ENCODE results near the gene ZNF507.

Gene ZNF507

GRCh38 chr19:32352241-32352630 lies 6.8 kb downstream of the ZNF507 start:
- H3K36me3 Mint-ChIP-seq: peaks cover 99% of the 10 kb centered on the region
- no peak for ATAC-seq
- H3K9me3 Mint-ChIP-seq: no peaks in the 10 kb centered on the region
- DNase-seq (ENCODE audit: low spot score in 2 of 2): no peak
- H3K27ac Mint-ChIP-seq: peak overlapping the region; percentile 50
- H3K4me3 Mint-ChIP-seq: no peak overlapping the region
- H3K4me1 Mint-ChIP-seq: peaks cover 68% of the 10 kb centered on the region

- no peak for DNase-seq (ENCODE audit: low spot score in 2 of 2)
- Mint-ChIP-seq H3K27ac (no peak overlapping the region), H3K4me3 (no peak overlapping the region), H3K4me1 (peaks cover 59% of the 10 kb centered on the region), H3K36me3 (peaks cover 99% of the 10 kb centered on the region), H3K9me3 (no peaks in the 10 kb centered on the region)
- no peak for ATAC-seq
Measured at GRCh38 chr19:32354345-32354744, 8.9 kb downstream of the ZNF507 start.

- Mint-ChIP-seq H3K4me3 (no peak overlapping the region), H3K27ac (peak overlapping the region; percentile 37), H3K4me1 (peaks cover 49% of the 10 kb centered on the region), H3K36me3 (peaks cover 99% of the 10 kb centered on the region), H3K9me3 (no peaks in the 10 kb centered on the region)
- ATAC-seq: no peak
- no peak for DNase-seq (ENCODE audit: low spot score in 2 of 2)
Measured at GRCh38 chr19:32355309-32355708, 9.9 kb downstream of the ZNF507 start.

GRCh38 chr19:32357720-32358119 lies 12.3 kb downstream of the ZNF507 start:
- no peak for DNase-seq (ENCODE audit: low spot score in 2 of 2)
- no peak for ATAC-seq
- Mint-ChIP-seq H3K36me3 (peaks cover 99% of the 10 kb centered on the region), H3K27ac (no peak overlapping the region), H3K4me3 (no peak overlapping the region), H3K4me1 (peaks cover 35% of the 10 kb centered on the region), H3K9me3 (no peaks in the 10 kb centered on the region)

GRCh38 chr19:32358321-32358720 lies 12.9 kb downstream of the ZNF507 start:
- H3K4me3 Mint-ChIP-seq: no peak overlapping the region
- no peak overlapping the region for H3K27ac Mint-ChIP-seq
- ATAC-seq (no peak), DNase-seq (ENCODE audit: low spot score in 2 of 2) (no peak)
- H3K36me3 Mint-ChIP-seq: peaks cover 99% of the 10 kb centered on the region
- H3K4me1 Mint-ChIP-seq: peaks cover 38% of the 10 kb centered on the region
- no peaks in the 10 kb centered on the region for H3K9me3 Mint-ChIP-seq

GRCh38 chr19:32359581-32359980 lies 14.2 kb downstream of the ZNF507 start:
- H3K27ac Mint-ChIP-seq: no peak overlapping the region
- H3K9me3 Mint-ChIP-seq: no peaks in the 10 kb centered on the region
- H3K4me1 Mint-ChIP-seq: peaks cover 35% of the 10 kb centered on the region
- no peak overlapping the region for H3K4me3 Mint-ChIP-seq
- ATAC-seq (no peak), DNase-seq (ENCODE audit: low spot score in 2 of 2) (no peak)
- H3K36me3 Mint-ChIP-seq: peaks cover 99% of the 10 kb centered on the region

- Mint-ChIP-seq H3K27ac (peak overlapping the region; percentile 71), H3K4me1 (peaks cover 32% of the 10 kb centered on the region), H3K4me3 (no peak overlapping the region), H3K9me3 (no peaks in the 10 kb centered on the region), H3K36me3 (peaks cover 98% of the 10 kb centered on the region)
- ATAC-seq: no peak
- no peak for DNase-seq (ENCODE audit: low spot score in 2 of 2)
Measured at GRCh38 chr19:32361574-32362317, 16.3 kb downstream of the ZNF507 start.

- Mint-ChIP-seq H3K9me3 (no peaks in the 10 kb centered on the region), H3K4me3 (no peak overlapping the region), H3K36me3 (peaks cover 98% of the 10 kb centered on the region), H3K27ac (peak overlapping the region; percentile 71), H3K4me1 (peaks cover 38% of the 10 kb centered on the region)
- DNase-seq (ENCODE audit: low spot score in 2 of 2) (no peak), ATAC-seq (no peak)
Measured at GRCh38 chr19:32362318-32362691, 16.9 kb downstream of the ZNF507 start.

GRCh38 chr19:32363175-32363574 lies 17.8 kb downstream of the ZNF507 start:
- ATAC-seq (no peak), DNase-seq (ENCODE audit: low spot score in 2 of 2) (no peak)
- Mint-ChIP-seq H3K27ac (no peak overlapping the region), H3K4me3 (no peak overlapping the region), H3K36me3 (peaks cover 96% of the 10 kb centered on the region), H3K4me1 (peaks cover 47% of the 10 kb centered on the region), H3K9me3 (no peaks in the 10 kb centered on the region)

GRCh38 chr19:32363632-32364031 lies 18.2 kb downstream of the ZNF507 start:
- Mint-ChIP-seq H3K9me3 (no peaks in the 10 kb centered on the region), H3K4me1 (peaks cover 48% of the 10 kb centered on the region), H3K27ac (no peak overlapping the region), H3K36me3 (peaks cover 96% of the 10 kb centered on the region), H3K4me3 (no peak overlapping the region)
- ATAC-seq (no peak), DNase-seq (ENCODE audit: low spot score in 2 of 2) (no peak)

- H3K36me3 Mint-ChIP-seq: peaks cover 93% of the 10 kb centered on the region
- peaks cover 48% of the 10 kb centered on the region for H3K4me1 Mint-ChIP-seq
- no peaks in the 10 kb centered on the region for H3K9me3 Mint-ChIP-seq
- H3K4me3 Mint-ChIP-seq: no peak overlapping the region
- ATAC-seq (no peak), DNase-seq (ENCODE audit: low spot score in 2 of 2) (no peak)
- peak overlapping the region; percentile 50 for H3K27ac Mint-ChIP-seq
Measured at GRCh38 chr19:32364040-32364439, 18.6 kb downstream of the ZNF507 start.

GRCh38 chr19:32367063-32367462 lies 21.7 kb downstream of the ZNF507 start:
- Mint-ChIP-seq H3K36me3 (peaks cover 84% of the 10 kb centered on the region), H3K27ac (peak overlapping the region; percentile 76), H3K4me1 (peaks cover 52% of the 10 kb centered on the region), H3K4me3 (no peak overlapping the region), H3K9me3 (no peaks in the 10 kb centered on the region)
- ATAC-seq: no peak
- DNase-seq (ENCODE audit: low spot score in 2 of 2): no peak

GRCh38 chr19:32367948-32368536 lies 22.6 kb downstream of the ZNF507 start:
- H3K27ac Mint-ChIP-seq: peak overlapping the region; percentile 76
- ATAC-seq (no peak), DNase-seq (ENCODE audit: low spot score in 2 of 2) (no peak)
- H3K36me3 Mint-ChIP-seq: peaks cover 84% of the 10 kb centered on the region
- peaks cover 46% of the 10 kb centered on the region for H3K4me1 Mint-ChIP-seq
- no peaks in the 10 kb centered on the region for H3K9me3 Mint-ChIP-seq
- no peak overlapping the region for H3K4me3 Mint-ChIP-seq

GRCh38 chr19:32368787-32369186 lies 23.4 kb downstream of the ZNF507 start:
- no peak overlapping the region for H3K4me3 Mint-ChIP-seq
- H3K9me3 Mint-ChIP-seq: no peaks in the 10 kb centered on the region
- peaks cover 47% of the 10 kb centered on the region for H3K4me1 Mint-ChIP-seq
- ATAC-seq: no peak
- H3K36me3 Mint-ChIP-seq: peaks cover 84% of the 10 kb centered on the region
- peak overlapping the region; percentile 76 for H3K27ac Mint-ChIP-seq
- DNase-seq (ENCODE audit: low spot score in 2 of 2): no peak

- no peak overlapping the region for H3K4me3 Mint-ChIP-seq
- peaks cover 82% of the 10 kb centered on the region for H3K36me3 Mint-ChIP-seq
- no peak for ATAC-seq
- no peak for DNase-seq (ENCODE audit: low spot score in 2 of 2)
- H3K27ac Mint-ChIP-seq: no peak overlapping the region
- H3K9me3 Mint-ChIP-seq: no peaks in the 10 kb centered on the region
- peaks cover 21% of the 10 kb centered on the region for H3K4me1 Mint-ChIP-seq
Measured at GRCh38 chr19:32372726-32373517, 27.5 kb downstream of the ZNF507 start.

Measured in stimulated activated effector memory CD8-positive, alpha-beta T cell treated with anti-CD3 and anti-CD28 coated beads, Interleukin-12 subunit alpha, Interleukin-12 subunit beta, amount 100 ng/mL, for 72 hours (primary cell).